NCI-H2196 (cell line): ENCODE results near the gene NHLRC2.
"Not testable (repeated sequence)": the region's sequence is repeated elsewhere in the genome, so short reads cannot be mapped to it uniquely, and the experiment has no call there.

Experiments
- DNase-seq: peaks from one replicate; lab custom pipeline; 2025; ENCODE audit not compliant: unreplicated experiment; lab: John Stamatoyannopoulos, UW

NHLRC2 gene

GRCh38 chr10:113854013-113854760, at the start of gene NHLRC2, which contains the start of gene DCLRE1A:
Gene NHLRC2 (plus strand): TSS chr10:113854661. CDS start chr10:113854873, 212 bp downstream.
Gene DCLRE1A (minus strand): TSS chr10:113854082. CDS start chr10:113853182, 900 bp downstream.
- DNase-seq = peak; percentile 68

GRCh38 chr10:113806503-113806902, 48.0 kb upstream of the NHLRC2 start:
- DNase-seq = no peak

- DNase-seq = no peak
Measured at GRCh38 chr10:113808168-113808567, 46.3 kb upstream of the NHLRC2 start.

GRCh38 chr10:113814700-113815099, 39.8 kb upstream of the NHLRC2 start:
- DNase-seq = not testable (repeated sequence)

- DNase-seq = no peak
Measured at GRCh38 chr10:113819989-113820388, 34.5 kb upstream of the NHLRC2 start.

- no peak for DNase-seq
Measured at GRCh38 chr10:113820507-113820906, 34.0 kb upstream of the NHLRC2 start.

- DNase-seq = not testable (repeated sequence)
Measured at GRCh38 chr10:113821306-113821705, 33.2 kb upstream of the NHLRC2 start.

- no peak for DNase-seq
Measured at GRCh38 chr10:113822174-113822573, 32.3 kb upstream of the NHLRC2 start.

- DNase-seq = no peak
Measured at GRCh38 chr10:113823389-113823788, 31.1 kb upstream of the NHLRC2 start.

GRCh38 chr10:113825791-113826190, 28.7 kb upstream of the NHLRC2 start:
- no peak for DNase-seq

GRCh38 chr10:113828567-113828966, 25.9 kb upstream of the NHLRC2 start:
- not testable (repeated sequence) for DNase-seq

- no peak for DNase-seq
Measured at GRCh38 chr10:113842171-113842570, 12.3 kb upstream of the NHLRC2 start.

- peak; percentile 22 for DNase-seq
Measured at GRCh38 chr10:113843972-113844485, 10.4 kb upstream of the NHLRC2 start.

GRCh38 chr10:113846036-113846435, 8.4 kb upstream of the NHLRC2 start:
- DNase-seq = no peak

- no peak for DNase-seq
Measured at GRCh38 chr10:113849140-113849803, 5.2 kb upstream of the NHLRC2 start.

GRCh38 chr10:113849946-113850345, 4.5 kb upstream of the NHLRC2 start:
- DNase-seq = no peak

GRCh38 chr10:113853578-113854012, 866 bp upstream of the NHLRC2 start:
- DNase-seq = no peak

GRCh38 chr10:113854761-113855588, 514 bp downstream of the NHLRC2 start:
- DNase-seq = no peak

GRCh38 chr10:113856563-113856962, 2.1 kb downstream of the NHLRC2 start:
- DNase-seq = no peak

GRCh38 chr10:113857210-113857609, 2.7 kb downstream of the NHLRC2 start:
- DNase-seq = no peak

GRCh38 chr10:113858541-113858940, 4.1 kb downstream of the NHLRC2 start:
- no peak for DNase-seq
